NCI-H524 (cell line): Measurements from ENCODE around the gene PABPC3.

Experiments
- DNase-seq, 2 experiments: peaks; one replicate each; lab custom pipeline; 2025; lab: John Stamatoyannopoulos, UW

Gene PABPC3

GRCh38 chr13:25111585-25111956 lies 15.6 kb downstream of the PABPC3 start:
- DNase-seq = peak in 1 of 2 experiments; percentile 48

- peak; percentile 93 to 97 for DNase-seq
Measured at GRCh38 chr13:25112695-25113255, 16.8 kb downstream of the PABPC3 start.

- peak; percentile 88 to 94 for DNase-seq
Measured at GRCh38 chr13:25114220-25114619, 18.3 kb downstream of the PABPC3 start.

GRCh38 chr13:25116044-25116443 lies 20.1 kb downstream of the PABPC3 start:
- DNase-seq = no peak

GRCh38 chr13:25117312-25117711 lies 21.4 kb downstream of the PABPC3 start:
- DNase-seq = no peak

GRCh38 chr13:25118378-25118905 lies 22.5 kb downstream of the PABPC3 start:
- DNase-seq = no peak

GRCh38 chr13:25130944-25131343 lies 35.0 kb downstream of the PABPC3 start:
- no peak for DNase-seq

- DNase-seq = no peak
Measured at GRCh38 chr13:25131881-25132420, 36.0 kb downstream of the PABPC3 start.

- peak in 1 of 2 experiments; percentile 64 for DNase-seq
Measured at GRCh38 chr13:25132751-25133390, 36.9 kb downstream of the PABPC3 start.

GRCh38 chr13:25135896-25136295 lies 40.0 kb downstream of the PABPC3 start:
- no peak for DNase-seq

GRCh38 chr13:25136880-25137787 lies 41.2 kb downstream of the PABPC3 start:
- DNase-seq = no peak

- no peak for DNase-seq
Measured at GRCh38 chr13:25137788-25138115, 41.8 kb downstream of the PABPC3 start.

- no peak for DNase-seq
Measured at GRCh38 chr13:25141042-25141441, 45.1 kb downstream of the PABPC3 start.

- DNase-seq = no peak
Measured at GRCh38 chr13:25143706-25144105, 47.8 kb downstream of the PABPC3 start.

- DNase-seq = no peak
Measured at GRCh38 chr13:25147638-25148401, 51.9 kb downstream of the PABPC3 start.

- no peak for DNase-seq
Measured at GRCh38 chr13:25148402-25148771, 52.5 kb downstream of the PABPC3 start.
